AG04449 (cell line): ENCODE measurements around the gene AHRR.

Experiments
- CTCF ChIA-PET: fragments of 350-600 bp; formaldehyde crosslinking; extraction: SDS; loops from one replicate; lab custom pipeline; 2021; ENCODE audit warnings: antibody characterized with exemption; lab: Yijun Ruan, JAX
- POLR2A ChIA-PET: fragments of 400-600, 350-600 bp; formaldehyde crosslinking; extraction: SDS; loops from one replicate; lab custom pipeline; 2020; ENCODE audit warnings: antibody characterized with exemption, inconsistent platforms; lab: Yijun Ruan, JAX
- DNase-seq: peaks from one replicate; pipeline ENCODE4 v3.0.0-alpha.2; 2010; ENCODE audit warnings: low read depth, low spot score
- H3K4me3 ChIP-seq: 2 replicates; pipeline ENCODE4 v1.5.1; 2011; ENCODE audit warnings: low read depth, mild to moderate bottlenecking, control low read depth, low read length
- TF ChIP-seq, protein P1 (sequence below): IDR thresholded peaks from one replicate; pipeline ENCODE4 v1.5.1; 2011; ENCODE audit warnings: mild to moderate bottlenecking, moderate library complexity, low read length, control low read depth, inconsistent platforms; ENCODE audit not compliant: insufficient read depth; ENCODE audit errors: missing control alignments

Gene AHRR

DNA sequence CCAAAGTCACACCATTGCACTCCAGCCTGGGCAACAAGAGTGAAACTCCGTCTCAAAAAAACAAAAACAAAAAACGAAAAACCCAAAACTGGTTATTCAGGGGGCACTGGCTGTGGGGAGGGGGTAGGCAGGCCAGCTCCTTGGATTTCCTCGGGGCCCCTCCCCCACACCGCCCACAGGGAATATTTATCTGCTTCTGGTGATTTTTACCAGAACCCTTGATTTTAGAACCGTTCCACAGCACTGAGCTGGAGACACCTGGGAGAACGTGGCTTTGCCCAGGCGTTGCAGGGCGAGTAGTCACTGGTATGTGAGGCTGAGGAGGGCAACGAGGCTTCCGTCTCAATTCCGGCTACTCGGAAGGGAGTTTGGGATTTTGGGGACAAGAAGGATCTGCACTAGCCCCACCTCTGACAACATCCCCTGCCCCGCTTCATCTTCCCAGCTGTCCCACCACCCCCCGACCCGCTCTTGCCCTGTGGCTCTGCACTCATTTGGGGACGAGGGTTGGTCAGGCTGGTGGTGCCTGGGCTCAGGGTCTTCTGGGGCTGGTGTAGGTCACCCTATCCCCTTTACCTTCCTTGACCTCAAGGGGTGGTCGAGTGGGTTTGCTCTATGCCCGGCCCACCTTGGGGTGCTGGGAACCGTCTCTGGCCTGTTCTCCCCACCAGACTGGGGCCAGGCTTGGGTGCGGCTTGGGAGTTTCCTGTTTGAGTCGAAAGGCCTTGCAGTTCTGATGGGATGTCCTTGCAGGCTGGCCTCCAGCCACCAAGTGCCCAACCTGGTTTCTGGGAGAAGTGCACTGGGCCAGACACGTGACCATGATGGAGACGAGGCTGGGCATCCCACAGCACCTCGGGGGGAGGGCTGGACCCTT is 3.5 kb downstream of the AHRR start:
- ChIA-PET CTCF (interaction anchor here (1.0 to 2.9 kb wide), 7 partner anchors 9 to 122 kb away, joined by 3 to 10 read pairs (median 3); no protein-coding TSS in a partner anchor), POLR2A (no interaction called here)
- no peak overlapping the region for H3K4me3 ChIP-seq
- DNase-seq, result no peak
- TF ChIP-seq, protein P1, sequence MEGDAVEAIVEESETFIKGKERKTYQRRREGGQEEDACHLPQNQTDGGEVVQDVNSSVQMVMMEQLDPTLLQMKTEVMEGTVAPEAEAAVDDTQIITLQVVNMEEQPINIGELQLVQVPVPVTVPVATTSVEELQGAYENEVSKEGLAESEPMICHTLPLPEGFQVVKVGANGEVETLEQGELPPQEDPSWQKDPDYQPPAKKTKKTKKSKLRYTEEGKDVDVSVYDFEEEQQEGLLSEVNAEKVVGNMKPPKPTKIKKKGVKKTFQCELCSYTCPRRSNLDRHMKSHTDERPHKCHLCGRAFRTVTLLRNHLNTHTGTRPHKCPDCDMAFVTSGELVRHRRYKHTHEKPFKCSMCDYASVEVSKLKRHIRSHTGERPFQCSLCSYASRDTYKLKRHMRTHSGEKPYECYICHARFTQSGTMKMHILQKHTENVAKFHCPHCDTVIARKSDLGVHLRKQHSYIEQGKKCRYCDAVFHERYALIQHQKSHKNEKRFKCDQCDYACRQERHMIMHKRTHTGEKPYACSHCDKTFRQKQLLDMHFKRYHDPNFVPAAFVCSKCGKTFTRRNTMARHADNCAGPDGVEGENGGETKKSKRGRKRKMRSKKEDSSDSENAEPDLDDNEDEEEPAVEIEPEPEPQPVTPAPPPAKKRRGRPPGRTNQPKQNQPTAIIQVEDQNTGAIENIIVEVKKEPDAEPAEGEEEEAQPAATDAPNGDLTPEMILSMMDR, result no peak

DNA sequence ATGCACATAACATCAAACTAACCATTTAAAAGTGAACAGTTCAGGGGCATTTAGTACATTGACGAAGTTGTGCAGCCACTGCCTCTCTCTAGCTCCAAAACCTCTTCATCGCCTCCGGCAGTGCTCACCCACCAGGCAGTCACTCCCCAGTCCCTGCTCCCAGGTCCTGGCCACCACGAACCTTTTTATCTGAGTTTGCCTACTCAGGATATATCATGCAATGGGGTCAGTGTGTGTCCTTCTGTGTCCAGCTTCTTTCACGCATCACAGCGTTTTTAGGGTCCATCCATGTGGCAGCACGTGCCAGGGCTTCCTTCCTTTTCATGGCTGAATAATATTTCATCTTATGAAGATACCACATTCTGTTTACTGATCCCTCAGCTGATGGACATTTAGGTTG is 4.6 kb downstream of the AHRR start:
- POLR2A ChIA-PET, result no interaction called here
- CTCF ChIA-PET, result interaction anchor here (1.0 to 2.9 kb wide), 5 partner anchors 10 to 121 kb away, joined by 3 to 10 read pairs (median 5); no protein-coding TSS in a partner anchor
- TF ChIP-seq, protein P1, result no peak
- H3K4me3 ChIP-seq, result no peak overlapping the region
- no peak for DNase-seq

DNA sequence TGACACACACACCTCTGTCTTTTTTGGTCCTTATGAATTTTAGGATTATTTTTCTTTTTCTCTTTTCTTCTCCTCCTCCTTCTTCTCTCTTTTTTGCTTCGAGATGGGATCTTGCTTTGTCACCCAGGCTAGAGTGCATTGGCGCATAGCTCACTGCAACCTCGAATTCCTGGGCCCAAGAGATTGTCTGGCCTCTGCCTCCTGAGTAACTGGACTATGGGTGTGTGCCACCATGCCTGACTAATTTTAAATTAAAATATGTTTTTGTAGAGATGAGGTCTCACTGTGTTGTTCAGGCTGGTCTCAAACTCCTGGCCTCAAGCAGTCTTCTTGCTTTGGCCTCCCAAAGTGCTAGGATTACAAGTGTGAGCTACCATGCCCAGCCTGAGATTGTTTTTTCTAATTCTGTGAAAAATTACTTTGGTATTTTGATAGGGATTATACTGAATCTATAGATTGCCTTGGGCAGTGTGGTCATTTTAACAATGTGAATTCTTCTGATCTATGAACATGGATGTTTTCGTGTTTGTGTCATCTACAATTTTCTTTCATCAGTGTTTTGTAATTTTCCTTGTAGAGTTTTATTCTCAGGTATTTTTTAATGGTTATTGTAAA is 7.7 kb downstream of the AHRR start:
- TF ChIP-seq, protein P1, result no peak
- DNase-seq, result no peak
- no peak overlapping the region for H3K4me3 ChIP-seq
- ChIA-PET POLR2A (interaction anchor here (0.6 kb wide), 1 partner anchor 61 kb away, joined by 3 read pairs; no protein-coding TSS in a partner anchor), CTCF (interaction anchor here (0.8 to 1.8 kb wide), 3 partner anchors 9 to 101 kb away, joined by 3 to 8 read pairs (median 4); no protein-coding TSS in a partner anchor)

DNA sequence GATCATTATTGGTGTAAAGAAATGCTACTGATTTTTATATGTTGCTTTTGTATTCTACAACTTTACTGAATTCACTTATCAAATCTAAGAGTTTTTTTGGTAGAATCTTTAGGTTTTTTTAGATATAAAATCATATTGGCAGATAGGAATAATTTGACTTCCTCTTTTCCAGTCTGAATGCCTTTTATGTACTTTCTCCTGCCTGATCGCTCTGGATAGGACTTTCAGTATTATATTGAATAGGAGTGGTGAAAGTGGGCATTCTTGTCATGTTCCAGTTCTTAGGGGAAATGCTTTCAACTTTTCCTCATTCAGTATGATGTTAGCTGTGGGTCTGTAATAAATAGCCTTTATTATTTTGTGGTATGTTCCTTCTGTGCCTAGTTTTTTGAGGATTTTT is 8.3 kb downstream of the AHRR start:
- ChIA-PET POLR2A (interaction anchor here (0.6 kb wide), 1 partner anchor 62 kb away, joined by 3 read pairs; no protein-coding TSS in a partner anchor), CTCF (interaction anchor here (1.5 to 1.8 kb wide), 2 partner anchors 8 to 10 kb away, joined by 4 to 8 read pairs; no protein-coding TSS in a partner anchor)
- DNase-seq, result no peak
- TF ChIP-seq, protein P1, result no peak
- no peak overlapping the region for H3K4me3 ChIP-seq

DNA sequence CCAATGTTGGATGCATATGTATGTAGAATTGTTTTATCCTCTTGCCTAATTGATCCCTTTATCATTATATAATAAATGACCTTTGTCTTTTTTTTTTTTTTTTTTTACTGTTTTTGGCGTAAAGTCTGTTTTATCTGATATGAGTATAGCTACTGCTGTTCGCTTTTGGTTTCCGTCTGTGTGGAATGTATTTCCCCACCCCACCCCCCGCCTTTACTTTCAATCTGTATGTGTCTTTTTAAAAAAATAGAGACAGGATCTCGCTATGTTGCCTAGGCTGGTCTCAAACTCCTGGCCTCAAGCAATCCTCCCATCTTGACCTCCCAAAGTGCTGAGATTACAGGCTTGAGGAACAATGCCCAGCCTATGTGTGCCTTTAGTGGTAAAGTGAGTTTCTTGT is 11.3 kb downstream of the AHRR start:
- CTCF ChIA-PET, result interaction anchor here (1.2 to 1.3 kb wide), 2 partner anchors 100 to 114 kb away, joined by 3 read pairs; no protein-coding TSS in a partner anchor
- H3K4me3 ChIP-seq, result no peak overlapping the region
- TF ChIP-seq, protein P1, result no peak
- DNase-seq, result no peak
- POLR2A ChIA-PET, result no interaction called here
